Fibroblast of upper back skin (primary cell): Measurements from ENCODE around the gene RBM18.

Source experiments
- DNase-seq: peaks from one replicate; pipeline ENCODE4 v3.0.0-alpha.2; 2013

The RBM18 gene

GRCh38 chr9:122256206-122256605 lies 8.4 kb downstream of the RBM18 start:
- DNase-seq = no peak

GRCh38 chr9:122254761-122255160 lies 9.9 kb downstream of the RBM18 start:
- DNase-seq = no peak

- no peak for DNase-seq
These were observed 11.8 kb downstream of the RBM18 start for GRCh38 chr9:122252796-122253195.

GRCh38 chr9:122251351-122251750 lies 13.3 kb downstream of the RBM18 start:
- DNase-seq = no peak

- DNase-seq = no peak
These were observed 16.2 kb downstream of the RBM18 start for GRCh38 chr9:122248448-122248865.

GRCh38 chr9:122246666-122247065 lies 18.0 kb downstream of the RBM18 start:
- no peak for DNase-seq

- DNase-seq = no peak
These were observed 20.3 kb downstream of the RBM18 start for GRCh38 chr9:122244349-122244748.

- no peak for DNase-seq
These were observed 24.9 kb downstream of the RBM18 start for GRCh38 chr9:122239722-122240121.

- no peak for DNase-seq
These were observed 28.0 kb downstream of the RBM18 start for GRCh38 chr9:122236681-122237080.

- DNase-seq = no peak
These were observed 30.5 kb downstream of the RBM18 start for GRCh38 chr9:122234022-122234748.

- no peak for DNase-seq
These were observed 31.8 kb downstream of the RBM18 start for GRCh38 chr9:122232796-122233306.

- no peak for DNase-seq
These were observed 35.2 kb downstream of the RBM18 start for GRCh38 chr9:122229485-122229837.

GRCh38 chr9:122228568-122229484 lies 35.8 kb downstream of the RBM18 start, which contains the start of gene LHX6:
LHX6 (minus strand) TSS chr9:122228957; CDS start chr9:122228740, 217 bp downstream.
- peak; percentile 36 for DNase-seq

GRCh38 chr9:122228191-122228567 lies 36.5 kb downstream of the RBM18 start:
- no peak for DNase-seq

- DNase-seq = no peak
These were observed 37.1 kb downstream of the RBM18 start for GRCh38 chr9:122227575-122227900.

- no peak for DNase-seq
These were observed 37.7 kb downstream of the RBM18 start for GRCh38 chr9:122226758-122227574.

GRCh38 chr9:122226142-122226757 lies 38.4 kb downstream of the RBM18 start:
- DNase-seq = no peak

- DNase-seq = no peak
These were observed 39.1 kb downstream of the RBM18 start for GRCh38 chr9:122225312-122226141.

- no peak for DNase-seq
These were observed 41.2 kb downstream of the RBM18 start for GRCh38 chr9:122223435-122223834.

- no peak for DNase-seq
These were observed 41.8 kb downstream of the RBM18 start for GRCh38 chr9:122222791-122223190.

- DNase-seq = no peak
These were observed 43.3 kb downstream of the RBM18 start for GRCh38 chr9:122221183-122221811.
